GM21367 (cell line): ENCODE measurements around the gene GPR137.
"Not testable (repeated sequence)": the region's sequence is repeated elsewhere in the genome, so short reads cannot be mapped to it uniquely, and the experiment has no call there.

ENCODE experiments used
- ATAC-seq: cut with Tn5 transposase; IDR thresholded peaks from one replicate; pipeline ENCODE4 v1.9.1; 2021; ENCODE audit not compliant: unreplicated experiment

Gene GPR137, protein sequence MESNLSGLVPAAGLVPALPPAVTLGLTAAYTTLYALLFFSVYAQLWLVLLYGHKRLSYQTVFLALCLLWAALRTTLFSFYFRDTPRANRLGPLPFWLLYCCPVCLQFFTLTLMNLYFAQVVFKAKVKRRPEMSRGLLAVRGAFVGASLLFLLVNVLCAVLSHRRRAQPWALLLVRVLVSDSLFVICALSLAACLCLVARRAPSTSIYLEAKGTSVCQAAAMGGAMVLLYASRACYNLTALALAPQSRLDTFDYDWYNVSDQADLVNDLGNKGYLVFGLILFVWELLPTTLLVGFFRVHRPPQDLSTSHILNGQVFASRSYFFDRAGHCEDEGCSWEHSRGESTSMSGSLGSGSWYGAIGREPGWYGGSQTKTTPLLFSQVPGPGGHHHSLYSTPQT

DNA sequence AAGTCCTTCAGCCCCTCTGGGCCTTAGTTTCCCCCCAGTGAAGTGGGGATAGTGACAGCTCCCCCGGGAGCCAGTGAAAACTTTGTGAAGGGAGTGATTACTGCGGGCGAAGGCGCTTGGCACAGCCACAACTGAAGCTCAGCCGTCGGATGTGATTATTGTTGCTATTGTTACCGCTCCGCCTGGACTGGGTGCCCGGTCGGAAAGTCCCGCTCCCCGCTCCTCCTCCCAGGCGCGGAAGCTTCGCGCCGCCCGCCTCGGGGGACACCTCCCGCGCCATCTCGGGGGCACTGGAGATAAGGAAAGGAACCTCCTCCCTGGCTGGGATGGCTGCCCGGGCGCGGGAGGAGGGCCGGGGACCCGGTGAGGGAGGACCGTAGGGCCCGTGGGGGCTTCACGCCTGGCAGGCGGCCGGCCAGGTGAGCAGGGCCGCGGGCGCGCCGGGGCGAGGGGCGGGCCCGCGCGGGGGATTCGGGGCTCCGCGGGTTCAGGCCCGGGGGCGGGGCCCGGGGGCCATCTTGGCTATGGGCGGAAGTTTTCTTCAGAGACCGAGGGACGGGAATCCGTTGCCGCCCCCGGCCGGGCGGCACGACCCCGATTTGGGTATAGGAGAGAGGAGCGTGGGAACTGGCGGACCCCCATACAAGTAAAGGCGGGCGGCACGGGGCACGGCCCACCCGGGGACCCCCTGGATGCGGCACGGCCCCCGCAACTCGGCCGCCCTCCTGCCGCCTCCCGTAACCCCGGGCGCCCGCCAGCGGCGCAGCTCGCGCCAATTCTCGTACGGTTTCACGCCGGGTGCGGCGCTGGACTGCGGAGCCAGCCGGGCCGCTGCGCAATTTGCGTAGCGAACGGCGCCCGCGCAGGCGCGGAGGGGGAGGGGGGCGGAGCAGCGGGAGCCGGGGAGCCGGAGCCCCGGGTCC is at the start of gene GPR137:
GPR137 (plus strand) TSS at position 887 of the 923 bp plus-strand sequence. CDS start 677 bp downstream, outside the sequence.
- peak; percentile 49 for ATAC-seq

DNA sequence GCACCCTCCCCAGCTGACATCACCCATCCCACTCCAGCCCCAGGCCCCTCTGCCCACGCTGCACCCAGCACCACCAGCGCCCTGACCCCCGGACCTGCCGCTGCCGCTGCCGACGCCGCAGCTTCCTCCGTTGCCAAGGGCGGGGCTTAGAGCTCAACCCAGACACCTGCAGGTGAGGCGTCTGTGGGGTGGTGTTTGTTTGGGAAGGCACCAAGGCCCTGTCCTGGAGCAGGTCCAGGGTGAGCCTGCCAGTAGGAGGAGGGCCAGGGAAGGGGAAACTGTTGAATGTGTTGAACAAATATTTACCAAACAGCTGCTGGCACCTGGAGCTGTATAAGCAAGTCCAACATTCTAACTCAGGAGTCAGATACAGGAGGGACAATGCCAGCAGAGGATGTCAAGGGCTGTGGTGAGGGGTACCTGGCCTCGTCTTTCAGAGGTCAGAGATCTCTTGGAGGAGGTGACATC is 48.1 kb upstream of the GPR137 start:
- ATAC-seq = no peak

DNA sequence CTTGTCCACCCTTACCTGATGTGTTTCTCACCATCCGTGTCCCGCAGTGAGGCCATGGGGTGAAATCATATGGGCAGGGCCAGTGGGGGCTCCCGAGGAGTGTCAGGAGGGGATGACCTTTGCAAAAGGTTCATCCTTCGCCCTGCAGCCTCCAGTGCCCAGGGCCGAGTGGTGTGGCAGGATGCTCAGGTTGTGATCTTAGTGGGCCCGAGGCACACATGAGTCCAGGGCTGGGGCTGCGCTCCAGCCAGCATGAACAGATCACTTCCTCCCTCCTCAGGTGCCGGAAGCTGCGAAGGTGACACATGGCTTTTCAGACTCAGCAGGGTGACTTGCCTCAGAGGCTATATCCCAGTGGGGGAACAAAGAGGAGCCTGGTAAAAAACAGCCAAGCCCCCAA is 47.6 kb upstream of the GPR137 start:
- ATAC-seq = no peak

DNA sequence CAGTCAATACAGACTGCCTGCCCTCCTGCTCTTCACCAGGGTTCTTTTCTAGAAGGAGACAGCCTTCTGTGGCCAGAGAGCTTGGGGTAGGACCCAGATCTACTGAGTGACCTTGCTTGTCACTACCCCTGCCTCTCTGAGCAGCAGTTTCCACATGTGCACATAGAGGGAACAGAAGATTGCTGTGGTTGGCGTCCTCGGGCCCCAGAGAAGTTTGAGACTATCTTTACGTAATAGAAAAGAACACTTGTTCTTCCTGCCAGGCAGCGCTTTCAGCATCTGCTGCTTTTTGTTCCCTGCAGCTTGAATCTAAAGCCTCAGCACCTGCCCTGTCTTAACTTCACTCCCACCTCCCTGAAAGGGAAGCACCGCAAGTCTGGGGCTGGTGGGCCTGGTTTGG is 46.6 kb upstream of the GPR137 start:
- no peak for ATAC-seq

DNA sequence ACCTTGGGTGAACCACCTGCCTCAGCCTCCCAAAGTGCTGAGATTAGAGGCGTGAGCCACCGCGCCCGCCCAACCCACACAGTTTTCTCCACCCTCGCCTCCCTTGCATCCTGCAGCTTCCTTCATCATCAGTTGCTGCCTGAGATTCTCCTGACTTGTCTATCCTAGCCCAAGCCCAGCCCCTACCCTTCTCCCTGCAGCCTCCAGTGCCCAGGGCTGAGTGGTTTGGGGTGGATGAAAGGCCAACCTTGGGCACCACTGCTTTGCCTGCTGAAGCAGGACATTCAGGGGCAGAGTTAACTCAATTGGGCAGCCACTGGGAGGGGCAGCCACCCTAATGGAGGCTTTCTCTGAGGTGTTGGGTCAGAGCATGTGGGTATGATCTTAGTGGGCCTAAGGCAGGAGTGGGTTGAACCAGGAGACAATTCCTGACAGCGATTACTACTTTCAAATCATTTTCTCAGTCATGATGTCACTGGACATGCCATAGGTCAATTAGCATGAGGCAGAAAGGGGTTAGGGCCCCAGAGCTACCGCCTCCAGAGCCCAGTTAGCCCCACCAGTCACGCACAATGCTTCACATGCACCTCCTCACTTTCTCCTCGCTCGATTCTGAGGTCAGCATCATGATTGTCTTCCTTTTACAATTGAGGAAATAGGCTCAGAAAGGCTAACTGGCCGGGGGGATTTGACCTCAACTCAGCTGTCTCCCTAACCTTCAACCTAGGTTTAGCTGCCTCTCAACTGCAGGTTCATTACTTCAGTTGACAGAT is 45.8 kb upstream of the GPR137 start:
- no peak for ATAC-seq

DNA sequence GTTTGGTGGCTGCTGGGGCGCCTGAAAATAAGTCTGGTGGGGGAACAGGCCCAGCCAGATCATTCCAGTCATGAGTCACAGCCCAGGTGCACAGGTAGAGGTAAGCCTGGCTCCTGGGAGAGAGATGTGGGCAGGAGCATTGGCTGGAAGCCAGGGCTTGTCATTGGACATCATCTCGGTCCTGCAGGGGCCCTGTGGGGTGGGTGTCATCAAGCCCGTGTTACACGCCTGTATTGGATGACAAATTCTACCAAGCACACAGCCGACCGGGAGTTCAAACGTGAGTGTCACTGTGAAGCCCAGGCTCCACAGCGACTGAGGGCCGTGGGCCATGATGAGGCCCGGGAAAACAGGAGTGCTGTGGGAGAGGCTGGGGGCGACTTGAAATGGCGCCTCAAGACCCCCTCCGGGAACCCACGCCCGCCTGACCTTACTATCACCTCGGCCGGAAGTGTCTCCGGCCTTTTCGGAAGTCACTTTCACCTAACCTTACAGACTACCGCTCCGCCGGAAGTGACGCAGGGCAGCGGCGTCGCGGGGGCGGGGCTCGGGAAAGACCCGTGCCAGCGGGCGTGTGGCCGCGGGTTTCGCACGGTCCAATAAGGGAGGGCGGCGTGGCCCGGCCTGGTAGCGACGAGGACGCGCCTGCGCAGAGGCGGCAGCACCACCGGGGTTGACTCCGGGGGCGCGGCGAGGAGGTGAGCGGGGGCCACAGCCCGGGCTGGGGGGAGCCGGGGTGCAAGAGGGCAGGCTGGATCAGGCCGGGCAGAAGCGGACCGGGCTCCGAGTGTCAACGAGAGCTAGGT is 45.0 kb upstream of the GPR137 start, which contains the start of gene FKBP2:
FKBP2 (plus strand) TSS at position 661 of the 806 bp plus-strand sequence. CDS start 1,293 bp downstream, outside the sequence.
- peak; percentile 33 for ATAC-seq

DNA sequence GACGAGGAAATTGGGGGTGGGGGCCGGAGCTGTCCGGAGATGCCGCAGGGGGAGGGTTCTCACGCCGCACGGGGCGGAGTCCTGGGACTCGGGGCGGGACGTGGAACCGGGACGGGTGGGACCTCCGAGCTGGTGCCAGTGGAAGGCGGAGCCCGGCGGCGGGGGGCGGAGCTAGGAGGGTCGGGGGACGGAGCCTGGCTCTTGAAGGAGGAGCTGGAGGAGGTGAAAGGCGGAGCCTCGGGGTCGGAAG is 44.5 kb upstream of the GPR137 start:
- ATAC-seq = no peak

DNA sequence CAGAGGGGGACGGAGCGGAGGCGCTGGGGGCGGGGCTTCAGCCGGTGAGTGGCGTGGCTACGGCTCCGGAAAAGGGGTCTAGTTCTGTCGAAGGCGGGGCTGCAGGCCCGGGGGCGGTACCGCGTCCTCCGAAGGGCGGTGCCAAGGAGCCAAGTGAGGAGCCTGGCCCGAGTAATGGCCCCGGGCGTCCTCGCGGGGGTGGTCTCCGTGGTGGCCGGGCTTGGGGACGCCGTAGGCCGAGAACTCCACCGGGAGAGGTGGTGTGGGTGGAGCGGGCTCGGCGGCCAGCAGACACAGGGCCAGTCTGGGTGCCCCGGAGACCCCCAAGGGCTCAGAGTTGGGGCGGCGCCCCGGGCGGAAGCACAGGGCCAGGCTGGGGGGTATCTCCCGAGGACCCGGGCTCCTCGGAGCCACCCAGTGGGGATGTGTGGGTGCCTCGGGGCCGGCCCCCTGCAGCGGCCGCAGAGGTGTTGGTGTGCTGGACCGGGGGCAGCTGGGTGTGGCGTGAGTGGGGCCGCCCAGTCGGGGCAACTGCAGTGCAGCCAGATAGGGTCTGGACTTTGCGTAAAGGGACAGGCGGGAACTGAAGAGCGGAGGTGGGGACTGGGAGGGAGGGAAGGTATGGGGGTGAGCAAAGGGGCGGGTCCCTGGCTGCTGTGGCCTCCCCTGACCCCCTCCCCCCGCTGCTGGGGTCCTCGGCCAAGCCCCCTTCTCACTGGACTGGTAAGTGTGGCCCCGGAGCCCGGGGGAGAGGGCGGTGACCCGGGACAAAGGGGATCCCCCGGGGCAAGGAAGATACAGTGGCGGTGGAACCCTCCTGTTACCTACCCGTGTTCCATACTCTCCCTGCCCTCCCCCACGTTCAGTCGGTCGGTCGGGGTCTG is 43.9 kb upstream of the GPR137 start:
- ATAC-seq = peak; percentile 47

DNA sequence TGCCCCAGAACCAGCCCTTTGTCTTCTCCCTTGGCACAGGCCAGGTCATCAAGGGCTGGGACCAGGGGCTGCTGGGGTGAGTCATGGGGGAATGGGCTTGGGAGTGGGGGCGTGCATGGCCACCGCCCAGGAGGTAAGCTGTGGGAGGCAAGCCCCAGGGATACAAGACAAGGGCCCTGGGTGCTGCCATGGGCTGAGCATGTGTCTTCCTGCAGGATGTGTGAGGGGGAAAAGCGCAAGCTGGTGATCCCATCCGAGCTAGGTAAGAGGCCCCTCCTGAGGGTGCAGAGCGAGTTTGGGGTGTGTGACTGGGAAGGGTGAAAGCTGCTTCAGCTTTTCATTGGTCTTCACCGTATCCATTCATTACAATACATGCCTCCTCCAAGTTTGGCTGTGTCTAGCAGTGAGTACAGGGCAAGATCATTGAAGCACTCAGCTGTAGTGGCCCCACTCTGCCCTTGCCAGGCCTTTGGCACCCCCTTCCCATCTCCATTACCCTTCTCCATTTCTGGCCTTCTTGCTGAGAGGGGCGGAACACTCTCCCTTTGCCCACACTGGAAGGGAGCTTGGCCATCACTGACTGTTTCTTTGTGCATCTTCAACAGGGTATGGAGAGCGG is 42.3 kb upstream of the GPR137 start:
- ATAC-seq = no peak

DNA sequence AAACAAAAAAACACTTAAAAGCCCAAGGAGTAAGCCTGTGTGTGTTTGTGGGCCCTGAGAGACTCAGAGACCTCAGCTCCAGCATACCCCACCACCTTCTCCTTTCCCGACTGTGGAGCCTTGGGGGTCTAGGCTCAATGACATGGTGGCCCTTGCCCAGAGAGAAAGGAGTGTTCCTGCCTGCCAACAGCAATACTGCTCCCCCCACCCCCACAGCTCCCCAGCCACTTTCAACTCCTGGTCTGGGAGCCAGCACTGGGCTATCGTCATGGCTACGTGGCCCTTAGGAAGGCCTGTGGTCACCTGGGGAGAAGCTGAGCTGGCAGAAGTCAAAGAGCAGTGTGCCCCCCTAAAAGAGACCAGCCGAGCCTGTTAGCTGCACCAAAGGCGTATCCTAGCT is 41.5 kb upstream of the GPR137 start:
- no peak for ATAC-seq

DNA sequence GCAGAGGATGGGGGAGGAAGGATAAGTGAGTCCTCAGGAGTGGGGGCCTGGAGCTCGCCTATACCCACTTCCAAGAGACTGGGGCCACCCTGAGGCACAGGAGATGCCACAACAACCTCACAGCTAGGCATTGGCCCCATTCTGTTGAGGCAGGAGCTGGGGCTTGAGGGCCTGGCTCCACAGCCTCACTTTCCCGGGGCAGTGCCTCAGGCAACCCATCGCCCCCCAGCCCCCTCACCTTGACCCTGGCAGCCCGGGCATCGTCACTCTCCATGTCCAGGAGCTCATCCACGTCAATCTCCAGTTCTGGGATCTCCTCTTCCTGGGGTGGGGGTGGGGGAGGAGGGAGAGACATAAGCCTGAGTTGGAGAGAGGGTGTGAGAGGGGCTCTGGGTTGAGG is 40.7 kb upstream of the GPR137 start:
- no peak for ATAC-seq

DNA sequence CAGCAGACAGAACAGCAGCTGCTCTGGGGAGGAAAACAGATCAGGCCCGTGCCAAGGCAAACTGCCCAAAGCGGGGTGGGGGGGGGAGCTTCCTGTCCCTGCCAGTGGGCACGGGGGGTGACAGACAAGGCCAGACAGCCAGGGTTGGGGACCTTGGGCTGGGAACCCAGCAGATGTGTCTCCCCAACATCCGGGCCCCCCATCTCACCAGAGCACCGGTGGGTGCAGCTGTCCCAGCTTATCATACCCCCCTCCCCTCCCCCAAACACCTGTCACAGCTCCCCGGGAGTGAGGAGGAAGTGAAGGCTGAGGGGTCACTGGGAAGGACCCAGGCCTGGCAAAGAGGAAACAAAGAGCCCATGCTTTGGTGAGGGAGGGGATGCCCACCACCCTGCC is 40.2 kb upstream of the GPR137 start:
- no peak for ATAC-seq

DNA sequence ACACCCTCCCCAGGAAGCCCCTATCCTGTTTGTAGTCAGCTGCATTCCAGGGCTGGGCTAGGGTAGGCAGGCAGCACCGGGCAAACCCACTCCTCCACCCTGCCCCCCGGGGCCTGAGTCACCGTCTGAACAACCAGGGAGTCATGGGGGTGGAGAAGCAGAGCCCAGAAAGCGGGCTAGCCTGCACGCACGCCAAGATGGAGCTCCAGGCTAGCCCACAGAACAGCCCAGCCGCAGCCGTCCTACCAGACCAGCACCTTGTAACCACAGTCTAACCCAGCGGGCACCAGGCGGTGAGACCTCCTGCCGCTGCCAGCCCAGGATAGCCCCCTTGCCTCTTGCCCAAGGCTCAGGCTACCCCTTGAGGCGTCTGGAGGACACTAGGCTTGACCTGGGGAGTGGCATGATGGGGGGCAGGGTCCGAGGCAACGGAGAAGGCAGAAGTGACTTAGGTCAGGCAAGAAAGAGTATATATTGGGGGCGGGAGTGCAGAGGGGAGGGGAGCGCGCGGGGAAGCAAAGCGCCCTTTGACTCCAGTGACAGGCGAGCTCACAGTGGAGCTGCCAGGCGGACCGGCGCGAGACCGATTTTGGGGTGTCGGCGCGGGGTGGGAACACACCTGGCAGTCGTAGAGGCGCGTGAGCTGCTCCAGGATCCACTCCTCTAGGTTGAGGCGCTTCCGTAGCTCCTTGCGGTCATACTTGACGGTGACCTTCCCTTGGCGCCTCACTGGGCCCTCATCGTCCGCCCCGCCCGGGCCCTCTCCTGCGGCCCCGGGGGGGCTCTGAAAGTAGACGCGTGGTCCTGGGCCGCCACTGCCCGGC is 39.6 kb upstream of the GPR137 start:
- ATAC-seq = no peak

DNA sequence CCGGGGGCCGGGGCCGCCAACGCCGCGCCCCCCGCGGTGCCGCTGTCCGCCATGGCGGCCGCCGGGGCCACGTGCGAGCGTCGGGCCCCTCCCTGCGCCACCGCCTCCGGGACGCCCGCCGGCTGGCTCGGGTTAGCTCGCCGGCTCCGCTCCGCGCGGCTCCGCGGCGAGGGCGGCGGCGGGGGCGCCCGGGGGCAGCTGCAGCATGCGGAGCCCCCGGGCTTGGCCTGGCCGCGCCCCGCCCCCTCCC is 39.1 kb upstream of the GPR137 start:
- ATAC-seq = not testable (repeated sequence)

DNA sequence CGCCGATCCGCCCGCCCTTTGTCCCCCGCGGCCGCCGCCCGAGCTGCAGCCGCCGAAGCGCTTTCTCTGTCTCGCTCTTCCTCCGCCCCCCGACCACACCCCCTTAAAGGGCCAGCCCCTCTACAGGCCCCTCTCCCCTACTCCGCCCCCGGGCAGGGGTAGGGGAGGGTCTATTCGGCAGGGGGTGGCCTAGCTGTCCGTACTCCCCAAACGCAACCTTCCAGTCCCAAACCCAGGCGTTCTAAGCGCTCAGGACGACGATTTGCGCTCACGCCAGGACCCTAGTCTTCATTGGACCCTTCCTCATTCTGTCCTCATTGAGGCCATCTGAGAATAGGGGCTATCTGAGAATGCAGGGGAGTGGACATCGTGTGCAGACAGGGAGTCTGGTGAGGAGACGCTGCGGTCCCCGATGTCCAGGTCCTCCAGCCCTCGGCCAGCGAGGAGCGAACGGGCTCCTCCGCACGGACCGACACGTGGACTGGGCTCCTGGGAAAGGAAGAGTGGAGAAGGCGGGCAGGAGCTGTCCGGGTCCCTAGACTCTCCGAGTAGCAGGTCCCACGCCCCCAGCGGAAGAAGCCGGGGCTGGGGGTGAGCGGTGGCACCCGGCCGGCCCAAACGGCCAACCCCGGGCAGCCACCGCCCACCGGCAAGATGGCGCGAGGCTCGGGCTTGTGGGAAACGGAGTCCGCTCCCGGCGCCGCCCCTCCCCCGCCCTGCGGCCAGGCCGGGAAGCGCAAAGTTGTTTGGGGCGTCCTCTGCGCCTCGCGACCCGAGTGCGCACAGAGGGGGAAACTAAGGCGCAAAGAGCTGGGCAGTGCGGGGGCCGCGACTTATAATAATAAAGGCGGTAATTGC is 38.5 kb upstream of the GPR137 start, which contains the start of gene PPP1R14B:
PPP1R14B (minus strand) TSS at position 73 of the 858 bp plus-strand sequence. CDS start 270 bp downstream, outside the sequence.
- no peak for ATAC-seq

DNA sequence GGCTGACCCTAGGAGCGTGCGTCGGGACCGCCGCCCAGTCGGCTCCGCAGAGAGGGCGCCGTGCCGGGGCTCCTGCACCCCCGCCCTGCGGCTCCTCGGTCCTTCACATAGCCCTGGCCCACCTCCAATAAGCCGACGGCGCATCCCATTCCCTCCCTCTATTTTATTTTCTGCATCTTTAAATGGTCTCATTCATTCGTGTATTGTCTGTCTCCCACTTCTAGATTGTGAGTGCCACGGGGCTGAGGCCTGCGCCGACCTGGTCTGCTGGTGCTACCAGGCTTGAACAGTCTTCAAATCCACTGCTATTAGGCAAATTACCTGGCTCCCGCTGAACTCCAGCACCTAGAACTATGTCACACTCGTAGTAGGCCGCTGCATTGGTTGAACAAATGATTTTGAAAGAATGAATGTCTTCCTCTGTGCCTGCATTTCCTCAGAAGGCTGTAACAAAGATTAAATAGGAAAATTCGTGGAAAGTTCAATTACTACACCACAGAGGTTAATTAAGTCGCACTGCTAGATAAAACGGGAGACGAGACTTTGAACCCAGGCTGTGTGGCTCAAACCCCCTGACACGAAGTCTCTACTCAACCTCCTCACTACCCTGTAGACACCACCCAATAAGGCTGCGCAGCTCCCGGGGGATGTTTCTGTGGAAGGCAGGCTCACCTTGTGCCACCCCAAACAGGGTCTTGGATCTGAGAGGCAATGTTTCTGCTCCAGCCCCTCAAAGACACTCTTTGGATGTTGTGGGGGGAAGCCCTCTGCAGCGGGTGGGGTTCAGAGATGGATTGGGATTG is 37.7 kb upstream of the GPR137 start:
- ATAC-seq = no peak

DNA sequence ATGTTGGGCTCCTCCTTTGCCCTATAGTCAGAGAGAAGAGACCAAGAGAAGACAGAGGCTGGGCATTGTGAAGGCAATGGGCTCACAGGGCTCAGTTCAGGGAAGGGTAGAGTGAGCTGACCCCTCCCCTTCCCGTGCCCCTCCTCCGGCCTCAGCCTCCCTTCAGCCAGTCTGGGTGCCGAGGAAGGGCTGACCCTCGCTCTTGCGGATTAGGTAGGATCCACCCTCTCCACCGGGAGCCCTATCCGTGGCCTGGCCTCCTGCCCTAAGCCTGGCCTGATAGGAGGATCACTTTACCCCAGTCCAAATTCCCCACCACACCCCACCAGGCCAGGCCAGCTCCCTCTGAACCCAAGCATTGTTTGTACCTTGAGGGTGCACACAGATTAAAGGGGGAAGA is 37.1 kb upstream of the GPR137 start:
- no peak for ATAC-seq
